Measurements from ENCODE around the gene SCUBE1.
"Not testable (repeated sequence)": the region's sequence is repeated elsewhere in the genome, so short reads cannot be mapped to it uniquely, and the experiment has no call there.

The SCUBE1 gene

GRCh38 chr22:43355688-43356087 lies 12.5 kb upstream of the SCUBE1 start:
- DNase-seq: not testable (repeated sequence)

- no peak for DNase-seq
Observed at GRCh38 chr22:43351966-43352345, 8.8 kb upstream of the SCUBE1 start.

- DNase-seq: no peak
Observed at GRCh38 chr22:43349636-43350035, 6.5 kb upstream of the SCUBE1 start.

GRCh38 chr22:43346521-43346929 lies 3.4 kb upstream of the SCUBE1 start:
- peak; percentile 4 for DNase-seq

- no peak for DNase-seq
Observed at GRCh38 chr22:43345761-43346301, 2.7 kb upstream of the SCUBE1 start.

GRCh38 chr22:43345356-43345755 lies 2.2 kb upstream of the SCUBE1 start:
- no peak for DNase-seq

- no peak for DNase-seq
Observed at GRCh38 chr22:43344520-43344787, 1.3 kb upstream of the SCUBE1 start.

GRCh38 chr22:43343670-43344519 lies 723 bp upstream of the SCUBE1 start:
- DNase-seq: no peak

GRCh38 chr22:43342347-43343261 lies 568 bp downstream of the SCUBE1 start:
- DNase-seq: no peak

GRCh38 chr22:43341565-43341964 lies 1.6 kb downstream of the SCUBE1 start:
- no peak for DNase-seq

GRCh38 chr22:43338766-43339345 lies 4.3 kb downstream of the SCUBE1 start:
- DNase-seq: no peak

GRCh38 chr22:43337946-43338345 lies 5.2 kb downstream of the SCUBE1 start:
- DNase-seq: no peak

- no peak for DNase-seq
Observed at GRCh38 chr22:43337385-43337784, 5.8 kb downstream of the SCUBE1 start.

GRCh38 chr22:43334378-43334777 lies 8.8 kb downstream of the SCUBE1 start:
- no peak for DNase-seq

GRCh38 chr22:43333978-43334377 lies 9.2 kb downstream of the SCUBE1 start:
- DNase-seq: no peak

GRCh38 chr22:43333156-43333555 lies 10.0 kb downstream of the SCUBE1 start:
- no peak for DNase-seq

GRCh38 chr22:43331698-43332097 lies 11.5 kb downstream of the SCUBE1 start:
- no peak for DNase-seq

GRCh38 chr22:43331069-43331451 lies 12.1 kb downstream of the SCUBE1 start:
- no peak for DNase-seq

GRCh38 chr22:43330178-43331068 lies 12.7 kb downstream of the SCUBE1 start:
- no peak for DNase-seq

GRCh38 chr22:43329061-43329460 lies 14.1 kb downstream of the SCUBE1 start:
- DNase-seq: no peak

- no peak for DNase-seq
Observed at GRCh38 chr22:43327157-43327438, 16.1 kb downstream of the SCUBE1 start.

GRCh38 chr22:43326331-43327156 lies 16.6 kb downstream of the SCUBE1 start:
- no peak for DNase-seq
